Natural killer cell (primary cell): ENCODE data around the gene KDM4B. TPM values are rescaled to one million over a fixed set of nuclear protein-coding genes. Genes with fewer than 3 reads are reported as not detected.

Experiments
- ATAC-seq, 3 donors: fragments of 150-1000 bp in 2 of 3; fragments of 200-7000 bp in 1 of 3; cut with Tn5 transposase; 1 replicate in 1 of 3; 2 replicates in 2 of 3; pipeline ENCODE4 v1.10.0; 2021; ENCODE audit warnings: mild to moderate bottlenecking in 2 of 3, moderate library complexity in 2 of 3
- DNase-seq, 2 donors: peaks; one replicate each; pipeline versions ENCODE4 v3.0.0 to v3.0.0-alpha.2; 2013 to 2021; ENCODE audit warnings: mixed read lengths in 1 of 2
- H3K27ac ChIP-seq: one replicate; pipeline ENCODE4 v1.5.1; 2013; ENCODE audit warnings: mild to moderate bottlenecking, low read length
- H3K27me3 ChIP-seq: one replicate; pipeline ENCODE4 v1.6.1; 2013; ENCODE audit warnings: low read length; ENCODE audit not compliant: control insufficient read depth, insufficient read depth
- H3K36me3 ChIP-seq: one replicate; pipeline ENCODE4 v1.6.1; 2013; ENCODE audit warnings: low read length; ENCODE audit not compliant: control insufficient read depth, insufficient read depth
- H3K4me1 ChIP-seq: one replicate; pipeline ENCODE4 v1.6.1; 2013; ENCODE audit warnings: low read length; ENCODE audit not compliant: control insufficient read depth, insufficient read depth
- H3K4me3 ChIP-seq: one replicate; pipeline ENCODE4 v1.5.1; 2013; ENCODE audit warnings: low read length
- H3K9me3 ChIP-seq: one replicate; pipeline ENCODE4 v1.6.1; 2013; ENCODE audit warnings: low read length; ENCODE audit not compliant: control insufficient read depth, insufficient read depth
- H3K27ac Mint-ChIP-seq, 2 donors: one replicate each; pipeline ENCODE4 v1.8.0; 2022; ENCODE audit warnings: mild to moderate bottlenecking in 2 of 2, mixed read lengths in 2 of 2, moderate library complexity in 1 of 2
- H3K27me3 Mint-ChIP-seq, 2 donors: one replicate each; pipeline ENCODE4 v1.8.0; 2022; ENCODE audit warnings: low read depth in 2 of 2, mixed read lengths in 2 of 2
- H3K36me3 Mint-ChIP-seq: one replicate; pipeline ENCODE4 v1.8.0; 2022; ENCODE audit warnings: mixed read lengths
- H3K4me1 Mint-ChIP-seq, 2 donors: one replicate each; pipeline ENCODE4 v1.8.0; 2022; ENCODE audit warnings: mixed read lengths in 2 of 2
- H3K4me3 Mint-ChIP-seq: one replicate; pipeline ENCODE4 v1.8.0; 2022; ENCODE audit warnings: mild to moderate bottlenecking, moderate library complexity, mixed read lengths
- H3K9me3 Mint-ChIP-seq, 2 donors: one replicate each; pipeline ENCODE4 v1.8.0; 2022; ENCODE audit warnings: mixed read lengths in 2 of 2
- CTCF ChIP-seq: fragments of 200-600 bp; IDR thresholded peaks from one replicate; pipeline ENCODE4 v1.8.0; 2022; ENCODE audit warnings: antibody characterized with exemption
- WGBS: methylation state at CpG from one replicate; pipeline ENCODE4 v1.1.7; 2013; ENCODE audit warnings: missing lambda C conversion rate; ENCODE audit not compliant: insufficient coverage; 5-methylcytosine and 5-hydroxymethylcytosine counted together
- intact Hi-C: fragments of 100-400 bp; cut with micrococcal nuclease; formaldehyde crosslinking; loops from one replicate; pipeline ENCODE4 v1.14.2; 2022
- total RNA-seq, 4 donors: library from RNA; stranded (reverse); fragments of 120-200 nt in 1 of 4; gene quantifications; one replicate each; pipeline versions ENCODE4 v1.2.3 to v1.2.4, GENCODE V29; 2013 to 2022

KDM4B gene
- total RNA-seq, 3 donors from 2014 or later (not counting 1 experiment from before 2014, with no cell fraction given), result 68.0 to 73.5 (median 68.1) TPM

- Histone ChIP-seq H3K36me3 (peaks cover 2% of the 10 kb centered on the region), H3K27ac (no peak overlapping the region), H3K27me3 (no peaks in the 10 kb centered on the region), H3K4me3 (no peak overlapping the region), H3K4me1 (no peaks in the 10 kb centered on the region), H3K9me3 (peaks cover 24% of the 10 kb centered on the region)
- Mint-ChIP-seq H3K9me3 (peaks cover 3 to 4% of the 10 kb centered on the region in 2 donors), H3K4me3 (no peak overlapping the region), H3K27ac (no peak overlapping the region), H3K36me3 (peaks cover 16% of the 10 kb centered on the region), H3K27me3 (no peaks in the 10 kb centered on the region), H3K4me1 (peaks cover 0 to 12% of the 10 kb centered on the region in 2 donors)
- DNase-seq (no peak), ATAC-seq (no peak)
- intact Hi-C loops, result no loop called here
- TF ChIP-seq CTCF, result no peak
- 95% methylated on average over 9 of the region's 9 CpGs for WGBS
Observed at GRCh38 chr19:5097959-5098623, 129.2 kb downstream of the KDM4B start.

- H3K27me3 Mint-ChIP-seq, result no peaks in the 10 kb centered on the region
- Histone ChIP-seq H3K27ac (no peak overlapping the region), H3K27me3 (no peaks in the 10 kb centered on the region), H3K4me1 (no peaks in the 10 kb centered on the region), H3K36me3 (peaks cover 2% of the 10 kb centered on the region), H3K9me3 (peaks cover 24% of the 10 kb centered on the region), H3K4me3 (no peak overlapping the region)
- H3K4me3 Mint-ChIP-seq, result no peak overlapping the region
- no peak for TF ChIP-seq CTCF
- 98% methylated on average over 3 of the region's 3 CpGs for WGBS
- no peak overlapping the region for H3K27ac Mint-ChIP-seq
- H3K4me1 Mint-ChIP-seq, result peaks cover 0 to 12% of the 10 kb centered on the region in 2 donors
- DNase-seq, result no peak
- intact Hi-C loops, result no loop called here
- no peak for ATAC-seq
- H3K36me3 Mint-ChIP-seq, result peaks cover 16% of the 10 kb centered on the region
- H3K9me3 Mint-ChIP-seq, result peaks cover 3 to 4% of the 10 kb centered on the region in 2 donors
Observed at GRCh38 chr19:5098646-5099045, 129.7 kb downstream of the KDM4B start.

GRCh38 chr19:5099701-5100221, 130.8 kb downstream of the KDM4B start:
- Mint-ChIP-seq H3K4me3 (no peak overlapping the region), H3K36me3 (peaks cover 16% of the 10 kb centered on the region), H3K27me3 (no peaks in the 10 kb centered on the region), H3K9me3 (peaks cover 3 to 4% of the 10 kb centered on the region in 2 donors), H3K27ac (no peak overlapping the region), H3K4me1 (peaks cover 0 to 5% of the 10 kb centered on the region in 2 donors)
- peaks cover 2% of the 10 kb centered on the region for H3K36me3 ChIP-seq
- DNase-seq, result no peak
- no peak overlapping the region for H3K4me3 ChIP-seq
- H3K4me1 ChIP-seq, result no peaks in the 10 kb centered on the region
- H3K9me3 ChIP-seq, result peaks cover 24% of the 10 kb centered on the region
- no peak for TF ChIP-seq CTCF
- H3K27ac ChIP-seq, result no peak overlapping the region
- no peaks in the 10 kb centered on the region for H3K27me3 ChIP-seq
- 100% methylated on average over 5 of the region's 5 CpGs for WGBS
- intact Hi-C loops, result no loop called here
- no peak for ATAC-seq
